Ovary (tissue), 3 donors: Measurements from ENCODE around the gene TPK1.

Source experiments
- CTCF ChIP-seq, 3 donors: fragments of 450-650 bp in 2 of 3; fragments of 200-600 bp in 1 of 3; IDR thresholded peaks; one replicate each; pipeline versions ENCODE4 v1.5.1 to v1.8.0; 2016 to 2022; ENCODE audit warnings: antibody characterized with exemption in 3 of 3, mild to moderate bottlenecking in 1 of 3
- EP300 ChIP-seq: sonication (generic); formaldehyde crosslinking; IDR thresholded peaks from one replicate; pipeline ENCODE4 v1.6.1; 2017; ENCODE audit warnings: antibody characterized with exemption
- POLR2A ChIP-seq: fragments of 450-650 bp; IDR thresholded peaks from one replicate; pipeline ENCODE4 v1.6.1; 2017; ENCODE audit warnings: antibody characterized with exemption, mild to moderate bottlenecking, moderate library complexity
- donor health status: DM: no; HTN: no; CAD: no.

- TF ChIP-seq CTCF (IDR thresholded peaks at IDR 0.05): no peak
- TF ChIP-seq EP300: no peak
- TF ChIP-seq POLR2A: no peak
These were observed 72.6 kb downstream of the TPK1 start for GRCh38 chr7:144763291-144763690.
